ENCODE results near the gene PLEK.
"Not testable (repeated sequence)": the region's sequence is repeated elsewhere in the genome, so short reads cannot be mapped to it uniquely, and the experiment has no call there.

The PLEK gene

DNA sequence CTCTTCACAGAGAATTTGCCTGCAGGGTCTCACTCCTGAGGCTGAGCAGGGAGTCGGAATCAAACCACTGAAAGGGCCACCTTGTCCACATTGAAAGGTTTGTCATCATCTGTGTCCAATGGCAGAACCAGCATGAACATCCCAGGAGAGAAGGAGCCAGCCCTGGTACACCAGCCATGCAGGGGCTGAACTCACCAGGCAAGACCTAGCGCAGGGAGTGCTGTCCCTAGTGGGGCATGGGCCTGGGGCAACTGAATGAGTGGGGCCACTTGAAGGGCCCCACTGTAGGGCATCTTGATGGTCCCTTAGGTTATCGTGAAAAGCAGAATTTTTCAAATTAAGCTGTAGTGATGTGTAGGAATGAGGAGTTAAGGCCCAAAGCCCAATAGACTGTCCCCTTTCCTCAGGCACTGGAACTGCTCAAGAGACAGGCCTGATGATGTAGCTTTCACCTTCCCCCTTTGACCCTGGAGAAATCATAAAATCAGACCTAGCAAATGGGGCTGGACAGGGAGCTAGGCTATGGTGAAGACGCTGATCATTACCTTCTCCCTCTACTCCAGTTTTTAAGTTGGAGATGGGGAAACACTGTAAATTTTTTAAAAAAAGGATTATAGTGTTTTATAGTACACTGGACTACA lies 8.4 kb upstream of the PLEK start:
- DNase-seq = no peak

DNA sequence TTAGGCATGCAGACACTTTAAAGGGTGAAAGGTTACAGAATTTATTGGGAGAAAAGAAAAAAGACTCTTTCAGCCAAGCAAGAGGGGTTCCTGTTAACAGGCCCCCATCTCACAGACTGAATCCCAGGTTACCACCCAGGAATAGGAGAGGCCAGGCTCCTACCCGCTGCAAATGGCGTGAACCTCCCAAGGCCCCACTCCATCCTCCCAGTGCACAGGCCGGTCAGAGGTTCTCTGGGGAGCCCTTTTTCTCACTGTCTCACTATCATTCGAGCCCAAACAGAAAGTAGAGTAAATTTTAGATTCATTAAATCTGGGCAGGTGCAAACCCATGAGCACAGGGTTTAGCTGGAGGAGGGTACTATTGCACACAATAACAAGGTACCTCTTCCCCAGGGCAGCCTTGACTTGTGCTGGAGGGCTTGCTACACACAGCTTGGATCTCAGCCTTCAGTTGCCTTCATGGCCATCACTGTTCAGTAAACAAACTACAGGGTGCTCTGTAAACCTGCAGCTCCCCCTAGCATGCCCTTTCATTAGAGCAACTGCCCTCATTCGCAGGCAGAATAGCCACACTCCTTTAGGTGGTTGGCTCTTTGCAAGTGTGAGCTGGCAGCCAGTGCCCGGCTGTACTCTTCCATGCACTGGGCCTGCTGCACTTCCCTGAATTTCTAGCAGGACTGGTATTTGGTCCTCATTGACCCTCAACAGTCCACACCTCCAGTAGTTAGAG lies 7.3 kb upstream of the PLEK start:
- no peak for DNase-seq

DNA sequence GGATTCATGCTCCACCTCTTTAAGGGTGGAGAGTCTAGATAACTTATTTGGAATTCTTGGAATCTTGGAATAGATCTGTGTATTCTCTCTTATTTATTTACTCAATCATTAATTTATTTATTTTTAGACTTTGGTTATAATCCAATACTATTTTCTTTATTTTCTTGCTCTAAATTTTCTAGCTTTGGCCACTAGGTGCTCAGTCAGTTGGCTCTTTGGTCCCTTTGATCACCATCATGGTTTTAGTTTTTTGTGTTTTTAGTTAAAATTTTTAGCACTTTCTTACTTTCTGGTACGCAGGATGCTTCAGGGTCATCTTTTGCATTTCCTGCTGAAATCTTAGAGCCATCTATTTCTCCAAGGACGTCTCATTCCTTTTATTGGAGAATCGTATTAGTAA lies 5.2 kb upstream of the PLEK start:
- DNase-seq = no peak

DNA sequence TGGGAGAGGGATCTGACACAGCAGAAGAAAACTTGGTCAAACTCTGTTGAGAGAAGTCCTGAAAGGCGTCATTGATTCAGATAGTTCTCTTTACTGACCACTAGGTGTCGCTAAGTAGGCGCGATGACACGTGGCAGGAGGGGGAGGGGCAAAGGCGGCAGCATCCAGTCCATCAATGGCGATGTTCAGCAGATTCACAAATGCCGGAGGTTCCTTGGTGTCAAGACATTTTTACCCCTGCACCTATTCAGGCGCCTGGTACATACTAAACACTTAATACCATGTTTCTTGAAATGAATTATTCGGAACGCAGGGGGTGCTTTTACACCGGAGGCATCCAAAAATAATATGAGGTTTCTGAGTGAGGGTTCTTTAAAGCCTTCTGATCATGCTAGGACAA lies 3.0 kb upstream of the PLEK start:
- DNase-seq = peak; percentile 84 to 86

DNA sequence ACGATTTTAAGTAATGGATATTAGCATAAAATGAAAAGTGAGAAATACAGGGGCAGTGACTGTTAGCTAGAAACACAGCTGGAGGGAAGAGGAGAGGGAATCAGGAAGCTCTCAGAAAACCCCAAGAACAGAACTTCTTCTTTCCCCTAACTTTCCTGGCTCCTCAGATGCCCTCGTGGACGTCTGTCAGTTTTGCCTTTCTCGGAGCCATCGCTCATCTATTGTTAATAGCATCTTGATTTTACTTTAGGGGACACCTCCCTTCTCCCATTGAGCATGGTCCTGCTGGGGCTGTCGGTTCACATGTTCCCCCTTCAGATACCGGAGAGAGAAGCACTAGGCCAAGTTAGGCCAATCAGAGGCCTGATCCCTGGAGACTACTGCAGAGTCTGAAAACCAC lies 2.3 kb upstream of the PLEK start:
- DNase-seq = no peak

DNA sequence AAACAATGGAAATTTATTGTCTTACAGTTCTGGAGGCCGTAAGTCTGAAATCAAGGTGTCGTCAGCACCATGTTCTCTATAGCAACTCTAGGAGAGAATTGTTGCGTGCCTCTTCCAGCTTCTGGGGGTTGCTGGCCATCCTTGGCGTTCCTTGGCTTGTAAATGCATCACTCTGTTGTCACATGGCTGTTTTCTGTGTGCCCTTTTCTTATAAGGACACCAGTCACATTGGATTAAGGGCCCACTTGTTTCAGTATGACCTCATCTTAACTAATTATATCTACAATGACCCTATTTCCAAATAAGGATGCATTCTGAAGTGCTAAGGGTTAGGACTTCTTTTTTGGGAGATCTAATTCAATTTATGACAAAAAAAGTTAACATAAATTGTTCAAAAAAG lies 1.4 kb upstream of the PLEK start:
- DNase-seq = no peak

DNA sequence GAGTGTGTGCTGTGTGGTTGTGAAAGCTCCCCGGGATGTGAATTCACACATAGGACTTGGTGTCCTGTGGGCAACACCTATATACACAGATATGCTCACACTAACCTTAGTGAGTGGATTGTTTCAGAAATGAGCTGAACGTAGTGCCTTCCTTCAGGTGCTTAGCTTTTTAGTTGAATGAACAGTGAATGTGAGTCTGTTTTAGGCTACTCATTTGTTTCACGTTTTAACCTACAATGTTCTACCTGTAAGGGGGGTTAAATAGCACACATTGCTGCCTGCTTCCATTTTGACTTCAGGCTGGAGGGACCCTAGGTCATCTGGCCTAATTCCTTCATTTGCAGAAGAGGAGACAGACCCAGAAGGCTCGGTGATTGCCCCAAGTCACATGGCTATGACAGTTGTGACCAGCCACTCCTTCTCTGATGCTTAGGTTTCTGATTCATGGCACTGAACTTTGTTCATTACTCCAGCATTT lies 1.0 kb downstream of the PLEK start:
- no peak for DNase-seq

DNA sequence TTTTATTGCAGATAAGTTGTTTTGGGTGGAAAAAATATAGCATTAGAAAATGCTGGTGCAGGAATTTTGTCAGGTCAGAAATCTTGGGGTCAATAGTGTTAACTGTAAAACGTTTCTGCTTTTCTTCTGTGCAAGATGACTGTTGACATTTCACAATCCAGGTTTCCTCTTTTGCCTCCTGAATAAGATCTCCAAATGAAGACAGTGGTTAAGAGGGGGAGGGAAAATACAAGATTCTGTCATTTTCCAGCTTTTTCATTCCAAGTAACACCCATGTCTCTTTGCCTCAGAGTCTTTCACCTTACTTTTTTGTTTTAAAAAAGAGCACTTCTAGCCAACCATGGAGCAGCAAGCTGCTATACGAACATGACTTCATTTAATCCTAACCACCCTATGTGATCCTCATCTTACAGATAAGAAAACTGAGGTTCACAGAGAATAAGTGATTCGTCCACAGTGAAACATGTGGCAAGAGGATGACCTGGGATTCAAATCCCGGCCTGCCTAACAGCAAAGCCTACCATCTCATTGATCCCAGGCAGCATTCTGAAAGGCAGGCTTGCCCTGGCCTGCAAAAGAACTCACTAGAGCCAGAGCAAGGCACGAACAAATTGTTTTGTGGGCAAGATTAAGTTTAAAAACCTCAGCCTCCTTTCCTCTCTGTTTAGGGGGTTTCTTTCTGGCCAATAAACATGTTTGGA lies 3.0 kb downstream of the PLEK start:
- DNase-seq = no peak

DNA sequence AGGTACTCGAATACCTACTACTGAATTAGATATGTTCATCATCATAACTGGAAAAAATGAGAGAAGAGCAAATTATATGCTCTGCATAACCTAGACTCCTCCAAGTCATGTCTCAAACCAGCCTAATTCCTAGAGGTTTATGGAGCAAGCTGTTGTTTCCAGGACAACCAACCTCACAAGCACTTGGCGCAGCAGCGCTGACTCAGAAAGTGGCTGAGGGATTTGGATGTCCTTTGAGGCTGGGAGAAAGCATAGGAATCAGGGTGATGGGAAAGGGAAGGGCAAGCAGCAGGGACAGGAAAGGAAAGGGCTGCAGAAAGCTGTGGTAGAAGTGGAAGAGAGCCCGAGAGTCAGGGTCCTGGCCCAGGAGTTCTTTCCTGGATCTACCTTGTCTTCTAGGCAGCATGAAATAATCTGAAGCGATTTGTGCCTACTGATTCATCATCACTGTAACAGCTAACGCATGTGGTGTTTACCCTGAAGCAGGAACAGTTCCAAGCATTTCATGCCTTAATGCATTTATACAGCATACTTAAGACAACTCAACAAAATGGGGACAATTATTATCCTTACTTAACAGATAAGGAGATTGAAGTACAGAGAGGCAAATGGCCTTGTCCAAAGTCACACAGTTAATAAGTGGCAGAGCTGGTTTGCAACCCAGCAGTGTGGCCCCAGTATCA lies 3.7 kb downstream of the PLEK start:
- no peak for DNase-seq

DNA sequence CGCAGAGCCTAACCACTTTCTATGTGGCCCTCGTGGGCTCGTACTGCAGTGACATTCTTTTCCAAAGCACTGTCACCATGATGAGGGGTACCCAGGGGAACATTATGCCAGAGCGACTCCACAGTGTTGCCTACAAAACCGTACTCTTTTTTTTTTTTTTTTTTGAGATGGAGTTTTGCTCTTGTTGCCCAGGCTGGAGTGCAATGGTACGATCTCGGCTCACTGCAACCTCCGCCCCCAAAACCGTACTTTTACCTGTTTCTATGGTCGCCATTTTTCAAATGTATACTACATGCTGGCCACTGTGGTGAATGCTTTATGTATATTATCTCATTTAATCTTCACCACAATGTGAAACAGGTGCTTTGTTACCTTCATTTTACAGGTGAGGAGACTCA lies 4.3 kb downstream of the PLEK start:
- DNase-seq = no peak

DNA sequence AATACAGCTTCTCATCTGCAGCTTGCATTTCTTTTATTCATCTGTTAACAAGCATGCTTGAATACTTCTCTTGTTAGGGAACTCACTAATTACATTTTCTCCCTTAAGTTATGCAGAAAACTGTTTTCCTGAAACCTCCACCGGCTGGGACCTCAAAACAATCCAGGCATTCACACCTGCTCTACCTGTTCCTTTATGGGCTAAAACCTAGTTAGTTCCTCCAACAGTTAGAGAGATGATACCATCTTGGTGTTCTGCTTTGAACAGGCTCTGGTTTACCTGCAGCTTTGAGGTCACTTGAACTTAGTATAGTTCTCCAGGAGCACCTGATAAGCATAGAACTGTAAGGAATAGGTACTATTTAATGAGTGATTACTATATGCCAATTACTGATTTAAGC lies 6.1 kb downstream of the PLEK start:
- DNase-seq = no peak

DNA sequence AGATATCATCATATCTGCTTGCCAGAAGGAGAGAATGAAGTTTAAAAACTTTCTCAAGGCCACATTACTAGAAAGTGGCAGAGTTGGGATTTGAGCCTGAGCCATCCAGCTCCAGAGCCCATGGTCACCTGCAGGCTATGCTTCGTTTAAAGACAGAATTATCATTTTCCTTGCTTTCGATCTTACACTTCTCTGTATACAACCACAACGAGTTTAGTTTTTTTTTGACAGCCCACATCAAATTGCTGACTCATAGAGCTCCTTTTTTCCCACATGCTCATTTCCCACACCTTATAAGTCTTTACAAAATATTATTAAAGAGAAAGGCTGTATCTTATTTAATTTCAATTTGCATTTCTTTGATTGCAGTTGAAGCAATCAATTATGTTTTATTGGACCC lies 6.5 kb downstream of the PLEK start:
- no peak for DNase-seq

DNA sequence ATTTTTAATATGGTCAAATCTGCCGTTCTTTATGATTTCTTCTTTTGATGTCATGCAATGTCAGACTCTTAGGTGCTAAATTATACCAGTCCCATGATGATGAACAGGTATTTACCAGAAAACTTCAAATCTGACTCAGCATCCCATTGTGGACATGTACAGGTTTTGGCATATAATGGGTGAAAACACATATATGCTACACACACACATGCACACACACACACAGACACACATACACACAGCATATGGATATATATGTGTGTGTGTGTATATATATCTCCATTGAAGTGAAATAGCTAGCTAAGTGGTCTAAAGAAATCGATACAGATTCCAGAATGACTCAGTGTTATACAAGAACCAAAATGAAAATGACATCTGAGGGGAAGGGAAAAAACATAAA lies 7.4 kb downstream of the PLEK start:
- DNase-seq = no peak

DNA sequence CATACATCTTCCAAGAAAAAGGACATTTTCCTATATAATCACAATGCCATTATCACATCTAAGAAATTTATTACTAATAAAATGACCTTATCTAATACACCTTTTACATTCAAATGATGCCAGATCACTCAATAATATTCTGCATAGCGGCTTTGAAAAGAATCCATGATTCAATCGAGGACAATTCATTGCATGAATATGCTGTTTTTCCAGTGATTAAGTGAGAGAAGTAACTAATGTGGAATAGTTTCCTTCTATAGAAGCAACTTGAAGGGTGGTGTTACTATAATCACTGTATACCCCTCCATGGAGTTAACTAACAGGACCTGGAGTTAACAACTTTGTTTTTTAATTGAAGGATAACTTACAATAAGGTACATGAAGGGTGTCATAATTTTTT lies 9.1 kb downstream of the PLEK start:
- no peak for DNase-seq

DNA sequence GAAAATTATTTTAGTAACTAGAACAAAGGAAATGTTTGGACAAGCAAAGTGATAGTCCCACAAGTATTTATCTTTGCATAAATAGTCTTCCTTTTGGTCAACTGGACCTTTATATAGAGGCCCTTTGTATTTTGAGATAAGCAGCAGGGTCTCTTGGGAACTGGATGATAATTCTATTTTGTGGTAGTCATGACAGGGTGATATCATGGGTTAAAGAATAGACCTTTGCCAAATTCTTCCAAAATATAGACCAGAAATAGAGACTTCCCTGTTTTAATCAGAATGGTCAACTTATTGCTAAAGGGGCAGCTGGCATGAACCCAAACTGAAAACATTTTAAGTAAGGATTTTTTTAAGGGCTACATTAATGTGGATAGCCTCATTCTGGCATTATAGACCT lies 10.5 kb downstream of the PLEK start:
- DNase-seq = no peak

DNA sequence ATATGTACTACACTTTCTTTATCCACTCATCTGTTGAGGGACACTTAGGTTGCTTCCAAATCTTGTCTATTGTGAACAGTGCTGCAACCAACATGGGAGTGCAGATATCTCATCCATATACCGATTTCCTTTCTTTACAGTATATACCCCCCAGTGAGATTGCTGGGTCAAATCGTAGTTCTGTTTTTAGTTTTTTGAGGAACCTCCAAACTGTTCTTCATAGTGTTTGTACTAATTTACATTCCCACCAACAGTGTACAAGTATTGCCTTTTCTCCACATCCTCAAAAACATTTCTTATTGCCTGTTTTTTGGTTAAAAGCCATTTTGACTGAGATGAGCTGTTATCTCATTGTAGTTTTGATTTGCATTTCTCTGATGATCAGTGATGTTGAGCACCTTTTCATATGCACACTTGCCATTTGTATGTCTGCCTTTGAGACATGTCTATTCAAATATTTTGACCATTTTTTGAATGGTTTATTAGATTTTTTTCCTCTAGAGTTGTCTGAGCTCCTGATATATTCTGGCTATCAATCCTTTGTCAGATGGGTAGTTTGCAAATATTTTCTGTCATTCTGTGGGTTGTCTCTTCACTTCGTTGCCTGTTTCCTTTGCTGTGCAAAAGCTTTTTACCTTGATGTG lies 12.2 kb downstream of the PLEK start:
- DNase-seq = no peak

DNA sequence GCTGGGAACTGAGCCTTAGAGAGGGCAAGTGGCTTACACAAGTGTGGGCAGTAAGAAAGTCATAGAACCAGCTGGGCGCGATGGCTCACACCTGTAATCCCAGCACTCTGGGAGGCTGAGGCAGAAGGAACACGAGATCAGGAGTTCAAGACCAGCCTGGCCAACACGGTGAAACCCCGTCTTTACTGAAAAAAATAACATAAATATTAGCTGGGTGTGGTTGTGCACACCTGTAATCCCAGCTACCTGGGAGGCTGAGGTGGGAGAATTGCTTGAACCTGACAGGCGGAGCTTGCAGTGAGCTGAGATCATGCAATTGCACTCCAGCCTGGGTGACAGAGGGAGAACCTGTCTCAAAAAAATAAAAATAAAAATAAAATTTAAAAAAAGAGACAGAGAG lies 13.7 kb downstream of the PLEK start:
- DNase-seq = not testable (repeated sequence)

DNA sequence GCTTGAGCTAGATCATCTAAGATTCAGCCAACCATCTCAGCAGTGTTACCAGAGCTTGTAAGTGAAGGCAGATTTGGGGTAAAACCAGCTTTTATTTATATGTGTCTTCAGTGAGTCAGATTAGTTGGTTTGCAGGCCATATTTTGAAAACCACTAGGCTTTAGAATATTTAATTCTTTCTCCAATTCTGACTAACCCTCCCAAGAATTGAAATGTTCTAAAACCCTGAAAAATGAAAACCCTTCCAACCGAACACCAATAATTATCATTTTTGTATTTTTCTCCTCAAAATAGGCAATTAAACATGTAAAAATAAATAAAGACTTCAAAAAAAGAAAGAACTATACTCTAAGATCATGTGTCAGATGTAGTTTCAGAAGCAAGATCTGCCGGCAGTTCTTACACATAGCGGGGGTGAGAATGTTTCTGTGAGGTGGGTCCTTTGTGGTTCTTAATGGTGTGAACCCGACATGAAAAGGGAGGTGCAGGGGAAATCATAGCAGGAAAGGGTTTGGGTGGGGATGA lies 14.2 kb downstream of the PLEK start:
- no peak for DNase-seq

DNA sequence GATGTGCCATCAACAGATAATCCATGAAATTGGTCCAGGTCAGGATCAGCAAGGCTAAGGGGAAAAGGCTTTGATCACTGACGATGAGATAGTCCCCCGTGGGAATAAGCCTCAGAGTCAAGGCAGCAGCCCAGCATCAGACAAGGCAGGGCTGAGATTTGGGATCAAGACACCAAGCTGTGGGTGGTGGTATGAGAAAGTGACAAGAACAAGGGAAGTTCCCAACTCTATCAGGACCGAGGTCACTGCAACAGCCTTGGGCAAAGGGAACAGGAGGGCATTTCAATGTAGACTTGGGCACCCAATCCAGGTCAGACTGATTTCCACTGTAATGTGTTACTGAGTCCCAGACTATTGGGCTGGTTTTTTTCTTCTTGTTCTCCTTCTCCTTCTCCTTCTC lies 18.7 kb downstream of the PLEK start:
- DNase-seq = no peak

DNA sequence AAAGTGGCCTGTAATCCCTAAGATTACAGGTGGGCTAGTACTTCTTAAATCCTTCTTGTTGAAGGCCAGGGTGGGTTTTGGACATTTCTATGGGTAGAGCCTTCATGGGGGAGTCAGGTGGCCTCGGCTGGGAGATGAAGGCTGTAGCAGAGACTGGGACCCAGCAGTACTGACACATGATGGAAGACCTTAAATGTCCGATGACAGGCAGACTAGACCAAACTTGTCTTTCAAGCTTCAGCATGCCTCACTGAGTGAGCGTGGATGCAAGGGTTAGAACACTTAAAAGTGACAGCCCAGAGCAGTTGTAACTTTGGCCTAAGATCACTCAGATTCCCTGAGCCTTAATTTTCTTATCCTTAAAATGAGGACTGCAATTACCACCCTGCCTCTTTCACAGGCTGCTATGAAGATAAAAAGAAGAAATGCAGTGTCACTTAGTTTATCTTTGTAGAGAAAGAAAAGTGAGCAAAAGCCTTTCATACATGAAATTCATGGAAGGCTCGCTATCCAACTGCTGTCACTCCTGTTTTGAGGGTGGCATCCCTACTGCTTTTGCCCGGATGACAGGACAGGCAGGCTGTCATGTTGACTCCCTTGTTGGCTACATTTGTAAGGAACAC lies 19.5 kb downstream of the PLEK start:
- no peak for DNase-seq

DNA sequence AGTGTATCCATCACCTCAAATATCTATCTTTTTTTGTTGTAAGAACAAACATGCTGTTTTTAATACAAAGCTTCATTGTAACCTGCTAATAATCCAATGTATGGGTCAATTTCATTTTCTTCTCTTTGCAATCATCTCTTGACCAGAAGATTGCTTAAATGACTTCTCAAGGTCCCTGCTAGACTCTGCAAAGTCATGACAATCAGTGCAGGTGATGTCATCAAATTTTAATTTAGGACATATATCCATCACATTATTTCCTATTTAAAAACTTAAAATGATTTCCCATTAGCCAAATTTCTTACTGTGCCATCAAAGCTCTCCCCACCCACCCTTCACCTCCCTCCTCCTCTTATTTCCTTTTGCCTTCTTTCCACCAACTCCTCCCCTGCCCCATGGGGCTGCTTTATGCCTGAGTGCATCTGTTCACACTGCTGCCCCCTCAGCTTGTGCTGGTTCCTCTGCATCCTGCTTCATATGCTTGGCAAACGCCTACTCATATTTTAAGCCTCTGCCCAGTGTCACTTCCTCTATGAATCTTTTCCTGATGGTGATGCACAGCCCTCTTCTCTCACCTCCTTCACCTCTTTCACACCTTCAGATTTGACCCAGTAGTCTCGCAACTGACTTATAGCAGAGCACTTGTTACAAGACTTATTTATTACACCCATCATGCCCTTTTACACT lies 20.3 kb downstream of the PLEK start:
- DNase-seq = peak in 1 of 2 donors; percentile 20

DNA sequence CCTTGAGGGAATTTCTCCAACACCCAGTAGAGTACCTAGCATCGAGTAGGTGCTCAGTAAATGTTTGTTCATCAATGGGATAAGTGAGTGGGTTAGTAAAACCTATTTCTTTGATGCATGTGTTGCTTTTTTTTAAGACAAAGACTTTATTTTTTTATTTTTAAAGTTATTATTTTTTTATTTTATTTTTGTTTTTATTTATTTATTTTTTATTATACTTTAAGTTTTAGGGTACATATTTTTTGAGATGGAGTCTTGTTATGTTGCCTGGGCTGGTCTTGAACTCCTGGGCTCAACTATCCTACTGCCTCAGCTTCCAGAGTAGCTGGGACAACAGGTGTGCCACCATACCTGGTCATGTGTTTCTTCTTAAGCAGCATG lies 20.8 kb downstream of the PLEK start:
- DNase-seq = no peak

Data from activated CD4-positive, alpha-beta T cell treated with anti-CD3 and anti-CD28 coated beads for 4 hours (primary cell).